Caco-2 (cell line): ENCODE results near the gene DUSP5. TPM values are rescaled to one million over a fixed set of nuclear protein-coding genes. Genes with fewer than 3 reads are reported as not detected.

Experiments used
- BruUV-seq: library from RNA; stranded (reverse); fragments of 400-500 nt; replicated peaks from 2 replicates; lab custom pipeline; 2021; lab: Mats Ljungman, UMichigan
- CTCF ChIA-PET: fragments of 300-600 bp; sonication (Branson Sonifier 250); formaldehyde crosslinking; loops from one replicate; lab custom pipeline; 2022; ENCODE audit warnings: antibody characterized with exemption; lab: Charles Lee
- POLR2A ChIA-PET: fragments of 300-600 bp; sonication (Branson Sonifier 250); formaldehyde crosslinking; loops from one replicate; lab custom pipeline; 2022; ENCODE audit warnings: antibody characterized with exemption; lab: Charles Lee
- DNase-seq, 2 experiments: peaks; one replicate each; pipeline versions ENCODE4 v3.0.0 to v3.0.0-alpha.2; 2020 to 2022
- H3K27me3 ChIP-seq: replicated peaks from 2 replicates; pipeline ENCODE4 v1.6.0; 2011; ENCODE audit warnings: low read length; ENCODE audit not compliant: control insufficient read depth, insufficient read depth
- H3K36me3 ChIP-seq: 2 replicates; pipeline ENCODE4 v1.5.1; 2011; ENCODE audit warnings: low read length; ENCODE audit not compliant: control insufficient read depth, insufficient read depth
- H3K4me1 ChIP-seq: fragments of 250-450 bp; sonication (Bioruptor Pico); 2 replicates; pipeline ENCODE4 v1.5.1; 2020; ENCODE audit warnings: mild to moderate bottlenecking
- H3K4me3 ChIP-seq: 2 replicates; pipeline ENCODE4 v1.5.1; 2011; ENCODE audit warnings: low read depth, mild to moderate bottlenecking, control low read depth, low read length
- H3K9me3 ChIP-seq: fragments of 250-450 bp; sonication (Bioruptor Pico); 2 replicates; pipeline ENCODE4 v1.5.1; 2020; ENCODE audit warnings: mild to moderate bottlenecking, moderate library complexity
- H3K27ac Mint-ChIP-seq: one replicate; pipeline ENCODE4 v1.8.0; 2022; ENCODE audit warnings: mixed read lengths; ENCODE audit not compliant: unreplicated experiment
- H3K27me3 Mint-ChIP-seq: one replicate; pipeline ENCODE4 v1.8.0; 2022; ENCODE audit warnings: mixed read lengths; ENCODE audit not compliant: insufficient read depth, unreplicated experiment
- H3K36me3 Mint-ChIP-seq: one replicate; pipeline ENCODE4 v1.8.0; 2022; ENCODE audit warnings: mild to moderate bottlenecking, mixed read lengths; ENCODE audit not compliant: insufficient read depth, unreplicated experiment
- H3K4me1 Mint-ChIP-seq: one replicate; pipeline ENCODE4 v1.8.0; 2022; ENCODE audit warnings: low read depth, mixed read lengths; ENCODE audit not compliant: unreplicated experiment
- H3K4me3 Mint-ChIP-seq: one replicate; pipeline ENCODE4 v1.8.0; 2022; ENCODE audit warnings: mild to moderate bottlenecking, moderate library complexity, mixed read lengths; ENCODE audit not compliant: unreplicated experiment
- H3K9me3 Mint-ChIP-seq: one replicate; pipeline ENCODE4 v1.8.0; 2022; ENCODE audit warnings: mixed read lengths; ENCODE audit not compliant: unreplicated experiment
- intact Hi-C: fragments of 100-400 bp; cut with micrococcal nuclease; formaldehyde crosslinking; loops from one replicate; pipeline ENCODE4 v1.10.0; 2022; ENCODE audit not compliant: unreplicated experiment
- total RNA-seq: library from RNA; stranded (reverse); gene quantifications from 2 replicates; pipeline ENCODE4 v1.2.3, GENCODE V29; 2022
- TF ChIP-seq, protein P1 (sequence below), 2 experiments: fragments of 200-600 bp in 1 of 2; IDR thresholded peaks; 1 replicate in 1 of 2; 2 replicates in 1 of 2; pipeline versions ENCODE4 v1.5.1 to v1.8.0; 2011 to 2022; ENCODE audit warnings: antibody characterized with exemption in 1 of 2, control low read depth in 1 of 2, inconsistent platforms in 1 of 2, low read depth in 1 of 2, low read length in 1 of 2, mild to moderate bottlenecking in 1 of 2, moderate library complexity in 1 of 2; ENCODE audit not compliant: insufficient read depth in 1 of 2, severe bottlenecking in 1 of 2, unreplicated experiment in 1 of 2

DUSP5 gene
- total RNA-seq, 1 experiment from 2014 or later = 15.0 TPM

DNA sequence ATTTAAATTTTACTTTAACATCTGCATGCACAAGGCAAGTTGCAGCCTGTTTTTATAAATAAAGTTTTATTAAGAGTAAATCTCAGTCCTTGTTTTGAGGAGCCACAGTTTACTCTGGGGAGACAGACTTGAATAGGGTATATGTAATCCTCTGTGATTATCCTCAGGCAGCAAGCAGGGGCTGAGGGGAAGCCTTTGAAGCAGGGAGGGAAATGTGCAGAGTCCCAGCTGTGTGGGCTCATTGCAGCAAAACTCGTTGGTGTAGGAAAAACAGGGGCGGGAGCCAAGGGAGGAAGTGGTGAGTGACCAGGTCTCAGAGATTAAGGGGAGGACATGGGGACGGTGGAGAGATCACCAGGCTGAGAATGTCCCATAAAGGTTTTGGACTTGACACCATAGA is 35.4 kb downstream of the DUSP5 start:
- Mint-ChIP-seq H3K4me1 (peaks cover 5% of the 10 kb centered on the region), H3K36me3 (no peaks in the 10 kb centered on the region), H3K27ac (no peak overlapping the region), H3K4me3 (no peak overlapping the region), H3K9me3 (no peaks in the 10 kb centered on the region), H3K27me3 (no peaks in the 10 kb centered on the region)
- Histone ChIP-seq H3K27me3 (no peaks in the 10 kb centered on the region), H3K4me3 (no peak overlapping the region), H3K36me3 (no peaks in the 10 kb centered on the region), H3K4me1 (peaks cover 14% of the 10 kb centered on the region), H3K9me3 (no peaks in the 10 kb centered on the region)
- intact Hi-C loops = no loop called here
- TF ChIP-seq, protein P1, sequence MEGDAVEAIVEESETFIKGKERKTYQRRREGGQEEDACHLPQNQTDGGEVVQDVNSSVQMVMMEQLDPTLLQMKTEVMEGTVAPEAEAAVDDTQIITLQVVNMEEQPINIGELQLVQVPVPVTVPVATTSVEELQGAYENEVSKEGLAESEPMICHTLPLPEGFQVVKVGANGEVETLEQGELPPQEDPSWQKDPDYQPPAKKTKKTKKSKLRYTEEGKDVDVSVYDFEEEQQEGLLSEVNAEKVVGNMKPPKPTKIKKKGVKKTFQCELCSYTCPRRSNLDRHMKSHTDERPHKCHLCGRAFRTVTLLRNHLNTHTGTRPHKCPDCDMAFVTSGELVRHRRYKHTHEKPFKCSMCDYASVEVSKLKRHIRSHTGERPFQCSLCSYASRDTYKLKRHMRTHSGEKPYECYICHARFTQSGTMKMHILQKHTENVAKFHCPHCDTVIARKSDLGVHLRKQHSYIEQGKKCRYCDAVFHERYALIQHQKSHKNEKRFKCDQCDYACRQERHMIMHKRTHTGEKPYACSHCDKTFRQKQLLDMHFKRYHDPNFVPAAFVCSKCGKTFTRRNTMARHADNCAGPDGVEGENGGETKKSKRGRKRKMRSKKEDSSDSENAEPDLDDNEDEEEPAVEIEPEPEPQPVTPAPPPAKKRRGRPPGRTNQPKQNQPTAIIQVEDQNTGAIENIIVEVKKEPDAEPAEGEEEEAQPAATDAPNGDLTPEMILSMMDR (IDR thresholded peaks at IDR 0.05; ENCODE audit: insufficient read depth in 1 of 2, low read depth in 1 of 2, low read length in 1 of 2, severe bottlenecking in 1 of 2, unreplicated experiment in 1 of 2) = no peak
- no TSS peak for BruUV-seq
- POLR2A ChIA-PET = no interaction called here
- CTCF ChIA-PET = no interaction called here
- no peak for DNase-seq

DNA sequence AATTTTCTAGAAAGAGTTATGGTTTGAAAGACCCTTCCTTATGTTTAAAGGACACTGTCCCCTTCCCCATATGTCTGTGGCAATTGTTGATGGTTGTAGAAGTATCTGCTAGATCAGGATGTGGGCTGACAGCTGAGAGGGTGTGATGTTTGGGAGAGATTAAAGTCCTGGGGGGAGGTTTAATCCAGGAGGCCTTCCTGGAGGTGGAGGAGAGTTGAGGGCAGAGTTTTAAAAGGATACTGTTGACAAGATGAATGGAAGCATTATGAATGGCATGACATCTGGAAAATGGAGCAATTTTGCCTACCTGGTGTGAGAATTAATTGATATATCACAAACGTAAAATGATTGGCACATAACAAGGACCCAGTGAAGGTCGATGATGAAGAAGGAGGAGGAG is 36.9 kb downstream of the DUSP5 start:
- Mint-ChIP-seq H3K27ac (no peak overlapping the region), H3K27me3 (no peaks in the 10 kb centered on the region), H3K4me1 (peaks cover 4% of the 10 kb centered on the region), H3K9me3 (no peaks in the 10 kb centered on the region), H3K4me3 (no peak overlapping the region), H3K36me3 (no peaks in the 10 kb centered on the region)
- POLR2A ChIA-PET = no interaction called here
- no peaks in the 10 kb centered on the region for H3K27me3 ChIP-seq
- no TSS peak for BruUV-seq
- no peaks in the 10 kb centered on the region for H3K9me3 ChIP-seq
- no peaks in the 10 kb centered on the region for H3K36me3 ChIP-seq
- no peak for DNase-seq
- peaks cover 11% of the 10 kb centered on the region for H3K4me1 ChIP-seq
- intact Hi-C loops = no loop called here
- TF ChIP-seq, protein P1 (IDR thresholded peaks at IDR 0.05; ENCODE audit: insufficient read depth in 1 of 2, low read depth in 1 of 2, low read length in 1 of 2, severe bottlenecking in 1 of 2, unreplicated experiment in 1 of 2) = no peak
- CTCF ChIA-PET = no interaction called here
- H3K4me3 ChIP-seq = no peak overlapping the region

DNA sequence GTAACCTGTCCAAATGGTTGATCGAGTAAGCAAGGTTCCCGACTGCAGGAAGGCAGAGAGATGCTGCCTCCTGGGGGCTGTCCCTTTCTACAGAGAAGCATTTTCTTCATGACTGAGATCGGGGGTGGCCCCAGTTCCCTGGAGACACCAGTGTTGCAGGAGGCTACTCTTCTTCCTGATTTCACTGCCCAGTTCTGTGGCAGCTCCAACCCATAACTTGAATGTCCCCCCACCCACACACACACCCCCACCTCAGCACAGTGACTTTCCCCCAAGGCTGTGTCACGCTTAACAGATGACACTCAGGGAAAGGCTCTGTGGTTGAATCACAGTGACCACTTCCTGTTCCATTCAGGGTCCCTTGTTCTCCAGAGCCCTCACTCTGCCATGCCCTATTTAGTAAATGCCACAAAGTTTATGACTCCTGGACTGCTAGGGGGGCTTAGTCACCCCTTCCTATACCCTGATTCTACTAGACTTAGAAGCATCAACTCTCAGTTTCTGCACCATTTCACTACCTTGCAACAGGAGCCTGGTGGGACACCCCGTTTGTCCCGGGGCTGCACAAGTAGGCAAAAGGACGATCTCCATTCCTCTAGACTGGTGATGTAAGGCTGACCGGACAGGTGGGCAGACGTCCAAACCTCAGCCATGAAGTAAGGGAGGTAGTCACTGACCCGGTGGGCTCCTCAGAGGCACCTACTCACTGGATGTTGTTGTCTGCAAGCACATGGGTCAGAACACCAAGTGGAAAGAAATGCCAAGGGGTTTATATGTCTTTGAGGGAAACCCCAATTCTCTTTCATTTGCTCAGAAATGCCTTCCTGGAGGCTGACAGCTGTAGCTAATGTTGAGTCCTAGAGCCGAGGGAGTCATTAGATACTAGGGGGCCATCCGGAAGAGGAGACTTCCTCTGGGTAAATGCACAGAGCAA is 38.5 kb downstream of the DUSP5 start:
- no TSS peak for BruUV-seq
- H3K27ac Mint-ChIP-seq = no peak overlapping the region
- CTCF ChIA-PET = no interaction called here
- TF ChIP-seq, protein P1 (IDR thresholded peaks at IDR 0.05; ENCODE audit: insufficient read depth in 1 of 2, low read depth in 1 of 2, low read length in 1 of 2, severe bottlenecking in 1 of 2, unreplicated experiment in 1 of 2) = peak in 1 of 2 experiments; percentile 40
- H3K4me1 Mint-ChIP-seq = no peaks in the 10 kb centered on the region
- no peak overlapping the region for H3K4me3 Mint-ChIP-seq
- Histone ChIP-seq H3K4me1 (no peaks in the 10 kb centered on the region; the same call in 1 of the 2 replicates), H3K27me3 (no peaks in the 10 kb centered on the region), H3K36me3 (no peaks in the 10 kb centered on the region), H3K9me3 (no peaks in the 10 kb centered on the region), H3K4me3 (no peak overlapping the region)
- no peaks in the 10 kb centered on the region for H3K27me3 Mint-ChIP-seq
- intact Hi-C loops = no loop called here
- H3K9me3 Mint-ChIP-seq = no peaks in the 10 kb centered on the region
- POLR2A ChIA-PET = no interaction called here
- no peaks in the 10 kb centered on the region for H3K36me3 Mint-ChIP-seq
- peak in 1 of 2 experiments; percentile 25 for DNase-seq
